HPDE6-E6E7 (cell line): ENCODE data around the gene TNFRSF19.
"Not testable (repeated sequence)": the region's sequence is repeated elsewhere in the genome, so short reads cannot be mapped to it uniquely, and the experiment has no call there.

Experiments
- DNase-seq: peaks from one replicate; pipeline ENCODE4 v3.0.0; 2011; ENCODE audit warnings: missing footprints; ENCODE audit errors: extremely low spot score

TNFRSF19 gene, protein sequence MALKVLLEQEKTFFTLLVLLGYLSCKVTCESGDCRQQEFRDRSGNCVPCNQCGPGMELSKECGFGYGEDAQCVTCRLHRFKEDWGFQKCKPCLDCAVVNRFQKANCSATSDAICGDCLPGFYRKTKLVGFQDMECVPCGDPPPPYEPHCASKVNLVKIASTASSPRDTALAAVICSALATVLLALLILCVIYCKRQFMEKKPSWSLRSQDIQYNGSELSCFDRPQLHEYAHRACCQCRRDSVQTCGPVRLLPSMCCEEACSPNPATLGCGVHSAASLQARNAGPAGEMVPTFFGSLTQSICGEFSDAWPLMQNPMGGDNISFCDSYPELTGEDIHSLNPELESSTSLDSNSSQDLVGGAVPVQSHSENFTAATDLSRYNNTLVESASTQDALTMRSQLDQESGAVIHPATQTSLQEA

DNA sequence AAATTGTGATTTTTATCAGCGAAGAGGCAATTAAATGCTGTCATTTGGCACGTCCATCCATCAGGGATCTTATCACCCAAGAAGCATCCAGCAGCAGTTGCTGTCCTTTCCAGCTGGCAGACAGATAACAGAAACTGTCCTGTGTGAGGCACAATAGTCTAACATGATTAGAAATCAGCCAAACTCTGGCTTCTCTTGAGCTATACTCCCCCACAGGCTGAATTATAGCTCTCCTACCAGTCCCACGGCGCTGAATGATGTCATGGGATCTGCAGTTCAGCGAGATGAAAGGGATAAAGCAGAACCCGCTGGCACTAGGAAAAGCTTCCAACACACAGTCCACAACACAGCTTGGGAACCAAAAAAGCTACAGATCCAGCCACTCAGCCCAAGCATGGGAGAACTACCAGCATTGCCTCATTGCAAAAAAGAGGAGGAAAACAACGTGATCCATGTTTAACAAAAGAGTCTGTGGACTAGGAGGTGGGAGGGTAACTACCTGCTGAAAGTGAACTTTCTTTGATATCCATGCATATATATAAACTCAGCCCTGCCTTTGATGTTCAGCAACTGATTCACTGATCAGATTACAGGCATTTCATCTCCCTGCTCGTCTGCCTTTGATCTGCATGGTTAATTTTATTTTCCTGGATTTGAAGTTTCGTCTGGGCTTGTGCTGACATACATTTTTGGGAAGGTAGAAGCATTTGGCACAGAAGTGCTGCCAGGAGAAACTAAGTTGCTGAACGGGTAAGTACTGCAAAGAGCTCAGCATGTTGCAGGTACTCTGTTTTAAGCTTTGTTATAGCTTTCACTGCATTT, at the start of gene TNFRSF19:
TSS of gene TNFRSF19 (plus strand) at position 314 of the 822 bp plus-strand sequence. CDS start 19,772 bp downstream, outside the sequence.
- DNase-seq: no peak

- DNase-seq: not testable (repeated sequence)
These were observed 40.3 kb upstream of the TNFRSF19 start for GRCh38 chr13:23529926-23530325.

DNA sequence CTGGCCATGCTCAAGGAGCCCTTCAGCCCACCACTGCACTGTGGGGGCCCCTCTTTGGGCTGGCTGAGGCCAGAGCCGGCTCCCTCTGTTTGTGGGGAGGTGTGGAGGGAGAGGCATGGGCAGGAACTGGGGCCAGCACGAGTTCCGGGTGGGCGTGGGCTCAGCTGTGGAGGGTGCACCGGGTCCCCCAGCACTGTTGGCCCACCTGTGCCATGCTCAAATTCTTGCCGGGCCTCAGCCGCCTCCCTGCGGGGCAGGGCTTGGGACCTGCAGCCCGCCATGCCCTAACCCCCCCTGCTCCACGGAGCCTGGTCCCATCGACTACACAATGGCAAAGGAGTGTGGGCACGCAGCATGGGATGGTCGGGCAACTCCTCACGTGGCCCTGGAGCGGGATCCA, 38.8 kb upstream of the TNFRSF19 start:
- DNase-seq: no peak

DNA sequence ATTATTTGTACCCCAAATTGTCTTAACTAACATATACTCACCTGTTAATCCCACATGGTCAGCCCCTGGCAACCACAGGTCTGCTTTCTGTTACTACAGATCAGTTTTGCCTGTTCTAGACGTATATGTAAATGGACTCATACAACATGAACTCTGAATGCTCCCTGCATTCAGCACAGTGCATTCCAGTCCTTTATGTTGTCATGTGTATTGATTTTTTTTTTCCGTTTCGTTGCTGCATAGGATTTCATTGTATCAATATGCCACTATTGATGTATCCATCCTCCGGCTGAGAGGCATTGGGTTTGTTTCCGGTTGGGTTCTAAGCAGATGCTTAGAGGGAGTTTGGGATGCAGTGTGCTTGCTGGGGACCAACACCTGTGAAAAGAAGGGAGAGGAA, 36.1 kb upstream of the TNFRSF19 start:
- DNase-seq: no peak

DNA sequence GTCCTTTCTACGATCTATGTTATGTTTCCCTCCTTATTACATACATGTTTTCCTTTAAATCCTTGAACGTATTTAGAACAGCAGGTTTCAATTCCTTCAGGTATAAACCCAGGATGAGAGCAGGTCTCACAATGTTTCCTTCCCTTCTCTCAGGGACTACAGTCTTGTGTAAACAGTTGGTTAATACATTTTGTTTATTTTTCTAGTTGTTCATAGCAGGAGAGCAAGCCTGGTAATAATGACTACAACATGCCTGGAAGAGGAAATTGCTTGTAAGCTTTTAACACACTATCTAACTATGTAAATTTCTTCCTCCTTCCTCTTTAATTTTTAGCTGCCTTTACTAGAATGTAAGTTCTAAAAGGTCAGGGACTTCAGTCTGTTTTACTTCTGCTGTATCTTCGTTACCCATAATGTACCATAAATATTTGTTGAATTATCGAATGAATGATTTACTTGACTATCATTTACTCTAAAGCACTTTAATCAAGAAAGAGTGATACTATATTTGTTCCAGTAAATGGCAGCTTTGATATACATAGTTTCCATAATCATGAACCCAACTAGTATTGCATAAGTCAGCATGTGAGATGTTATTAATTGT, 28.9 kb upstream of the TNFRSF19 start:
- DNase-seq: no peak

DNA sequence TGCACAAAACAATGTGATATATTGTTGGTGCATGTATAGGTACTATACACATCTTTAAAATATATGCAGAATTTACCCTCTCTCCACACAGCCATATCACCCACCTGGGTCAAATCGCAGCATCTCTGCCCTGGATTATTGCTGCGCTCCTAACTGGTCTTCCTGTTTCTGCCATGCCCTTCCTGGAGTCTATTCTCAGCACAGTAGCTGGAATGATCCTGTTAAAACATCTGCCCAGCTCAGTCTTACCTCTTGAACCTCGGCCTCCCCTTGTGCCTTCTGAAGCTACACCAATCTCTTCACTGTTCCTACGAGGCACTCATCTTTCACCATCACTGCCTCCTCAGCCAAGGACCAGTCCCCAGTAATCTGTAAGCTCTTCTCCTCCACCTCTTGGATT, 25.5 kb upstream of the TNFRSF19 start:
- DNase-seq: no peak

DNA sequence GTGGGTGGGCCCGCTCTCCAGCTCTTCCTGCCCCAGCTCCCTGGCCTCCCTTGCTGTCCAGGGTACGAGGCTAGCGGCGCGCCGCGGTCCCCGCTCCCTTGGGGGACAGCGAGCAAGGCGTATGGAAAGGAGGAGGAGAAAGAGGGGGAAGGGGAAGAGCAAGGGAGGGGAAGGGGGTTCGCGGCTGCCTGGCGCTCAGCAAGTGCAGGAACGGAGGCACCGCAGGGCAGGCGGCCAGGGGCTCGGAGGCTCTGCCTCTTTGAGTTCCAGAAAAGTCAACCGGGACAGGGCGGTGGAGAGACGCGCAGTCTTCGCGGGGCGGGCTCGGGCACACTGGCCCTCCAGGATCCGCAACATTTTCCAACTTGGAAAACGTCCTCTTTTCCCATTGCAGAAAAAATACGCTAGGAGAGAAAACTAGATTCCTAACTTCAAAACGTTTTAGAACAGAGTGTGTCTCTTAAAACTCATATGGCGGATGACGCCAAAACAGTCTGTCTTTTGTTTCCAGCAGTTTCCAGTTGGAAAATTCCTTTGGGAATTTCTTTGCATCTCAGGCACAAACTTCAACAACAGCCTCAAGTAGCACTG, 23.1 kb upstream of the TNFRSF19 start:
- no peak for DNase-seq

- no peak for DNase-seq
These were observed 20.5 kb upstream of the TNFRSF19 start for GRCh38 chr13:23549724-23550123.

DNA sequence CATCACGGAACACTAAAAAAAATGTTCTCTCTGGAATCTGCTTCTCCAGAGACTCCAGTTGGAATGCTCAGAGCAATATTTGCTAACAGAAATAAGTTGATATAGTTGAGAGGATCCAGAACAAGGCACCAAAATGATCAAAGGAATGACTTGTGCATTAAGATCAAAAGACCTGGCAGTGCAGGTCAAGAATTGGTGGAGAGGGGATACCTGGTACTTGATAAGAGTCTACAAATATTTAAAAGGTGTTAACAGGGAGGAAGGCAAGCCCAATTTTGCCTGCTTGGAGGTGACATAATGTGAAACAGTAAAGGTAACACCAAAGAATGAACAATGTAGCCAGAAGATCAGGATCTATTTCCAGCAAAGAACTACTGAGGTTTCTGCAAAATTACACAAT, 20.0 kb upstream of the TNFRSF19 start:
- no peak for DNase-seq

- DNase-seq: no peak
These were observed 18.8 kb upstream of the TNFRSF19 start for GRCh38 chr13:23551213-23552008.

DNA sequence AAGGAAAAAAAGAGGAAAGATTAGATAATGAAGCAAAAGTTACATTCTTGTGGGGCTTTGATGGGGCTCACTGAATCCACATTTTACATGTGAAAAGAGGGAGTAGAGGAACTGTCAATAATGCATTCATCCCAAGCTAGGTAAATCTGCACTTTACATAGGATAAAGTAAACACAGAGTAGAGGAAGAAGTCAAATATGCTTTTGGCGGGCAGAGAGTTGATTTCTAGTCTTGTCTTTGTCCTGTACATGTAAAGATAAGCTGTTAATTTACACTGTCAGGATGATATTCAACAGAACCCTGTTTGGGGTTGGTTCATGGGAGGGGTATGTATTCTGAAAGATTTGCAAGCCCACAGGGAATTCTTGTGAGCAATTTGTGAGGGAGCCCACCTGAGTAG, 18.0 kb upstream of the TNFRSF19 start:
- no peak for DNase-seq

GRCh38 chr13:23552661-23553060, 17.6 kb upstream of the TNFRSF19 start:
- DNase-seq: no peak

DNA sequence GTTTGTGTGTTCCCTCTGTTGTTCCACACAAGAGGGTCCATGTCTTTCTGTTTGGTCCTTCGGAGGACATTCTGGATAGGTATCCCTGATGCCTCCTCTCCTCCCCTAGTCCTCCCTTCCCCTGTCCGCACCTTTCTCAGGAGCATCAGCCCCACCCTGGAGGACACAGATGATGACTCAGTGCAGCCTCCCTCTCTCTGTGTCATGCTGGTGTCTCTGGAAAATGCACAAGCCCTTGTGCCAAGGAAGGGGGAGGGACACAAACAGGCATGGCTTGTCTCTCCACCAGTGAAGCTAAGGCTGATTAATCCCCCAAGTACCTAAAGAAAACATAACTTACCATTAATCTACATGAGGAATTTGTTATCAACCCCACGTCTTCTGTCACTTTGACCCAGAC, 16.2 kb upstream of the TNFRSF19 start:
- peak; percentile 4 for DNase-seq

GRCh38 chr13:23557043-23557442, 13.2 kb upstream of the TNFRSF19 start:
- no peak for DNase-seq

- DNase-seq: no peak
These were observed 12.5 kb upstream of the TNFRSF19 start for GRCh38 chr13:23557733-23558132.

DNA sequence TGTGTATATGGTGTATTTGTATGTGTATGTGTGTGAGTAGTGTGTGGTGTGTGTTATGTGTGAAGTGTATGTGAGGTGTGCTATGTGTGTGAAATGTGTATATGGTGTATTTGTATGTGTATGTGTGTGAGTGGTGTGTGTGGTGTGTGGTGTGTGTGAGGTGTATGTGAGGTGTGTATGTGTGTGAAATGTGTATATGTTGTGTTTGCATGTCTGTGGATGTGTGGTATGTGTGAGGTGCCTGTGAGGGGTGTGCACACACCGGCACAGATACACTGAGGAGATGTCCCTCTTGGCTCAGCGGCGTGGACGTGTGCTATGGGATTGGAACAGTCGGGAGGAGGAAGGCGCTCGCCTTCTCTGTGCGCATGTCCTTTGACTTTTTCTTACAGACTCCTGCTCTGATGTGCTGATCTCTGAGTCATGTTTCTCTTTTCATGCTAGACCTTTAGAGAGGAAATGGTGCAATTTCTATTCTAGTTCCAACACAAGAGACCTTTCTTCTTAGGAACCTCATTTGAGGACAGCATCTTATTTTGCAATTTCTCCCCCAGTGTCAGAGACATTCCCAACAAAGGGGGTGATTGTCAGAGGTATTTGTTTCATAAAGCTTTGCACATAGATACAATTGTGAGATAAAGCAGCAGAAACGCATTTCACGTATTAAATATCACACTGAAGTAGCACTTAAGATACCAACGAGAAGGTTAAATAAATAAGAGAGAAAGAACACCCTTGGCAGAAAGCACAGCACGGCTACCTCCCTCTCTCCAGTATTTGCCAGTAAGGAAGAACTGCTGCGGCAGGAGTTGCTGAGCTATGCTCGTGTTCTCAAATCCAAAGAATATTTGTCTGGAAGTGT, 11.3 kb upstream of the TNFRSF19 start:
- peak; percentile 69 for DNase-seq

GRCh38 chr13:23560571-23561089, 9.6 kb upstream of the TNFRSF19 start:
- no peak for DNase-seq

DNA sequence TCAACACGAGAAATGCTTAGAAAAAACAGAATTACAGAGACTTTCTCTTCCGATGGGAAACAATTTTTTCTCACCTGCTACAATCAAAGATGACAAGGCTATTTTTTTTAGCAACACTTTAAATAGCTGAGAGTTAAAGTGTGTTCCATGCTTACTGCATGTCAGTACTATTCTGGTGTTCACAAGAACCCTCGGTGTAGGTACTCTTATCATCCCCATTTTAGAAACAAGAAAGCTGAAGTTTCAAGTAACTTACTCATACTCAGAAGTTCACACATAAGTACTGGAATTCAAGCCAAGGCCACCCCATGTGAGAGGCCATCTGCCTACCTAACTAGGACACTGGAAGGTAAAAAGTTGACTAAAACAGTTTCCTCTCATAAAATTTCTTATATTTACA, 9.0 kb upstream of the TNFRSF19 start:
- no peak for DNase-seq

- no peak for DNase-seq
These were observed 6.9 kb upstream of the TNFRSF19 start for GRCh38 chr13:23563085-23563845.
